ENCODE measurements around the gene KCNT2. TPM values are rescaled to one million over a fixed set of nuclear protein-coding genes. Genes with fewer than 3 reads are reported as not detected.
"Not testable (repeated sequence)": the region's sequence is repeated elsewhere in the genome, so short reads cannot be mapped to it uniquely, and the experiment has no call there.

KCNT2 gene
- polyA plus RNA-seq, 3 donors from 2014 or later: not detected

- H3K9me3 Mint-ChIP-seq: peaks cover 0 to 6% (median 2%) of the 10 kb centered on the region in 6 donors
- no peak for DNase-seq
These were observed 290.4 kb downstream of the KCNT2 start for GRCh38 chr1:196317535-196318522.

GRCh38 chr1:196312739-196313138 lies 295.5 kb downstream of the KCNT2 start:
- H3K4me3 Mint-ChIP-seq: no peak overlapping the region
- no peaks in the 10 kb centered on the region for H3K36me3 Mint-ChIP-seq
- no peaks in the 10 kb centered on the region for H3K4me1 Mint-ChIP-seq
- no peak for DNase-seq
- peaks cover 2 to 30% (median 7%) of the 10 kb centered on the region in 6 donors for H3K9me3 Mint-ChIP-seq
- no peak overlapping the region for H3K27ac Mint-ChIP-seq
- peaks cover 0 to 4% (median 0%) of the 10 kb centered on the region in 3 donors for H3K27me3 Mint-ChIP-seq (ENCODE audit: low read depth in 3 of 3)

More at GRCh38 chr1:196317535-196318522, 290.4 kb downstream of the KCNT2 start:
- no peaks in the 10 kb centered on the region for H3K4me1 Mint-ChIP-seq
- no peak overlapping the region for H3K4me3 Mint-ChIP-seq
- peaks cover 0 to 1% (median 0%) of the 10 kb centered on the region in 3 donors for H3K27me3 Mint-ChIP-seq (ENCODE audit: low read depth in 3 of 3)
- no peaks in the 10 kb centered on the region for H3K36me3 Mint-ChIP-seq
- no peak overlapping the region for H3K27ac Mint-ChIP-seq

- Mint-ChIP-seq H3K27me3 (ENCODE audit: low read depth in 3 of 3) (peaks cover 0 to 4% (median 0%) of the 10 kb centered on the region in 3 donors), H3K36me3 (no peaks in the 10 kb centered on the region), H3K4me1 (no peaks in the 10 kb centered on the region), H3K9me3 (peaks cover 5 to 40% (median 12%) of the 10 kb centered on the region in 6 donors), H3K4me3 (no peak overlapping the region), H3K27ac (no peak overlapping the region)
- no peak for DNase-seq
These were observed 298.9 kb downstream of the KCNT2 start for GRCh38 chr1:196309386-196309785.

- Mint-ChIP-seq H3K9me3 (peaks cover 5 to 41% (median 12%) of the 10 kb centered on the region in 6 donors), H3K36me3 (no peaks in the 10 kb centered on the region), H3K4me3 (no peak overlapping the region), H3K27ac (no peak overlapping the region), H3K4me1 (no peaks in the 10 kb centered on the region), H3K27me3 (ENCODE audit: low read depth in 3 of 3) (peaks cover 0 to 4% (median 0%) of the 10 kb centered on the region in 3 donors)
- no peak for DNase-seq
These were observed 300.1 kb downstream of the KCNT2 start for GRCh38 chr1:196308176-196308575.

- no peak overlapping the region for H3K4me3 Mint-ChIP-seq
- H3K27ac Mint-ChIP-seq: no peak overlapping the region
- H3K36me3 Mint-ChIP-seq: no peaks in the 10 kb centered on the region
- peaks cover 0 to 28% (median 13%) of the 10 kb centered on the region in 6 donors for H3K9me3 Mint-ChIP-seq
- DNase-seq: no peak
- H3K27me3 Mint-ChIP-seq (ENCODE audit: low read depth in 3 of 3): peaks cover 0 to 3% (median 0%) of the 10 kb centered on the region in 3 donors
- no peaks in the 10 kb centered on the region for H3K4me1 Mint-ChIP-seq
These were observed 301.8 kb downstream of the KCNT2 start for GRCh38 chr1:196306421-196306820.

- DNase-seq: no peak
- no peaks in the 10 kb centered on the region for H3K36me3 Mint-ChIP-seq
- H3K27me3 Mint-ChIP-seq (ENCODE audit: low read depth in 3 of 3): peaks cover 0 to 3% (median 0%) of the 10 kb centered on the region in 3 donors
- H3K9me3 Mint-ChIP-seq: peaks cover 0 to 30% (median 10%) of the 10 kb centered on the region in 6 donors
- no peak overlapping the region for H3K27ac Mint-ChIP-seq
- H3K4me3 Mint-ChIP-seq: no peak overlapping the region
- H3K4me1 Mint-ChIP-seq: no peaks in the 10 kb centered on the region
These were observed 303.0 kb downstream of the KCNT2 start for GRCh38 chr1:196305216-196305615.

- Mint-ChIP-seq H3K4me3 (no peak overlapping the region), H3K27me3 (ENCODE audit: low read depth in 3 of 3) (no peaks in the 10 kb centered on the region), H3K4me1 (no peaks in the 10 kb centered on the region), H3K27ac (no peak overlapping the region), H3K36me3 (no peaks in the 10 kb centered on the region), H3K9me3 (peaks cover 0 to 37% (median 12%) of the 10 kb centered on the region in 6 donors)
- DNase-seq: no peak
These were observed 305.3 kb downstream of the KCNT2 start for GRCh38 chr1:196302981-196303380.

- H3K27me3 Mint-ChIP-seq (ENCODE audit: low read depth in 3 of 3): no peaks in the 10 kb centered on the region
- no peak overlapping the region for H3K27ac Mint-ChIP-seq
- H3K4me1 Mint-ChIP-seq: no peaks in the 10 kb centered on the region
- no peak for DNase-seq
- no peaks in the 10 kb centered on the region for H3K36me3 Mint-ChIP-seq
- peaks cover 0 to 35% (median 12%) of the 10 kb centered on the region in 6 donors for H3K9me3 Mint-ChIP-seq
- no peak overlapping the region for H3K4me3 Mint-ChIP-seq
These were observed 305.8 kb downstream of the KCNT2 start for GRCh38 chr1:196302420-196302819.

- no peak overlapping the region for H3K4me3 Mint-ChIP-seq
- H3K27ac Mint-ChIP-seq: no peak overlapping the region
- H3K27me3 Mint-ChIP-seq (ENCODE audit: low read depth in 3 of 3): no peaks in the 10 kb centered on the region
- H3K9me3 Mint-ChIP-seq: peaks cover 6 to 48% (median 12%) of the 10 kb centered on the region in 6 donors
- H3K4me1 Mint-ChIP-seq: no peaks in the 10 kb centered on the region
- DNase-seq: no peak
- no peaks in the 10 kb centered on the region for H3K36me3 Mint-ChIP-seq
These were observed 312.5 kb downstream of the KCNT2 start for GRCh38 chr1:196295766-196296165.

GRCh38 chr1:196278816-196279215 lies 329.4 kb downstream of the KCNT2 start:
- no peak overlapping the region for H3K4me3 Mint-ChIP-seq
- no peaks in the 10 kb centered on the region for H3K36me3 Mint-ChIP-seq
- peaks cover 0 to 2% (median 0%) of the 10 kb centered on the region in 3 donors for H3K27me3 Mint-ChIP-seq (ENCODE audit: low read depth in 3 of 3)
- H3K27ac Mint-ChIP-seq: no peak overlapping the region
- DNase-seq: no peak
- peaks cover 4 to 29% (median 14%) of the 10 kb centered on the region in 6 donors for H3K9me3 Mint-ChIP-seq
- H3K4me1 Mint-ChIP-seq: no peaks in the 10 kb centered on the region

- Mint-ChIP-seq H3K27me3 (ENCODE audit: low read depth in 3 of 3) (no peaks in the 10 kb centered on the region), H3K9me3 (peaks cover 4 to 24% (median 14%) of the 10 kb centered on the region in 6 donors), H3K4me3 (no peak overlapping the region), H3K36me3 (no peaks in the 10 kb centered on the region), H3K4me1 (no peaks in the 10 kb centered on the region), H3K27ac (no peak overlapping the region)
- DNase-seq: no peak
These were observed 330.4 kb downstream of the KCNT2 start for GRCh38 chr1:196277860-196278259.

- H3K4me1 Mint-ChIP-seq: no peaks in the 10 kb centered on the region
- H3K27me3 Mint-ChIP-seq (ENCODE audit: low read depth in 3 of 3): no peaks in the 10 kb centered on the region
- peaks cover 0 to 32% (median 10%) of the 10 kb centered on the region in 6 donors for H3K9me3 Mint-ChIP-seq
- H3K4me3 Mint-ChIP-seq: no peak overlapping the region
- no peaks in the 10 kb centered on the region for H3K36me3 Mint-ChIP-seq
- DNase-seq: no peak
- H3K27ac Mint-ChIP-seq: no peak overlapping the region
These were observed 336.9 kb downstream of the KCNT2 start for GRCh38 chr1:196271212-196271947.

- not testable (repeated sequence) for DNase-seq; H3K36me3 Mint-ChIP-seq; H3K4me3 Mint-ChIP-seq; H3K27me3 Mint-ChIP-seq (ENCODE audit: low read depth in 3 of 3); H3K27ac Mint-ChIP-seq; H3K4me1 Mint-ChIP-seq
- H3K9me3 Mint-ChIP-seq: peaks cover 2 to 31% (median 12%) of the 10 kb centered on the region in 6 donors
These were observed 345.2 kb downstream of the KCNT2 start for GRCh38 chr1:196263086-196263485.

GRCh38 chr1:196260270-196260669 lies 348.0 kb downstream of the KCNT2 start:
- no peak overlapping the region for H3K4me3 Mint-ChIP-seq
- no peaks in the 10 kb centered on the region for H3K4me1 Mint-ChIP-seq
- no peak overlapping the region for H3K27ac Mint-ChIP-seq
- no peaks in the 10 kb centered on the region for H3K36me3 Mint-ChIP-seq
- no peaks in the 10 kb centered on the region for H3K27me3 Mint-ChIP-seq (ENCODE audit: low read depth in 3 of 3)
- no peak for DNase-seq
- H3K9me3 Mint-ChIP-seq: peaks cover 2 to 20% (median 4%) of the 10 kb centered on the region in 6 donors

Measured in immature natural killer cell (primary cell).